Lower lobe of right lung (tissue), 2 donors: ENCODE data around the gene LARP1. TPM values are rescaled to one million over a fixed set of nuclear protein-coding genes. Genes with fewer than 3 reads are reported as not detected.
A peak's percentile ranks its signal among the peaks of the same experiment; 100 is the strongest.

ENCODE experiments used
- ATAC-seq, 2 donors: fragments of 200-7000 bp; cut with Tn5 transposase; one replicate each; pipeline ENCODE4 v1.9.1; 2020 to 2022; ENCODE audit warnings: mild to moderate bottlenecking in 2 of 2, moderate library complexity in 2 of 2
- DNase-seq: peaks from one replicate; pipeline ENCODE4 v3.0.0-alpha.2; 2020
- H3K27ac ChIP-seq: fragments of 200-600 bp; one replicate; pipeline ENCODE4 v1.8.0; 2022
- H3K27me3 ChIP-seq: fragments of 200-600 bp; one replicate; pipeline ENCODE4 v1.8.0; 2022; ENCODE audit warnings: low read depth
- H3K36me3 ChIP-seq: fragments of 200-600 bp; one replicate; pipeline ENCODE4 v1.8.0; 2022; ENCODE audit warnings: mild to moderate bottlenecking
- H3K4me1 ChIP-seq: fragments of 200-600 bp; one replicate; pipeline ENCODE4 v1.8.0; 2022
- H3K4me3 ChIP-seq: fragments of 200-600 bp; one replicate; pipeline ENCODE4 v1.8.0; 2022; ENCODE audit warnings: mild to moderate bottlenecking
- H3K9me3 ChIP-seq: fragments of 200-600 bp; one replicate; pipeline ENCODE4 v1.8.0; 2022
- CTCF ChIP-seq: fragments of 200-600 bp; IDR thresholded peaks from one replicate; pipeline ENCODE4 v1.8.0; 2022; ENCODE audit warnings: antibody characterized with exemption, mild to moderate bottlenecking
- intact Hi-C: fragments of 100-400 bp; cut with DNase I; formaldehyde crosslinking; loops from one replicate; pipeline ENCODE4 v1.11.0; 2022
- total RNA-seq: library from RNA; stranded (reverse); fragmentation: NEBNext Ultra II Directional; extraction: Animal tissue kit (Norgen Biotek cat#: 25700); gene quantifications from one replicate; pipeline ENCODE4 v1.2.1, GENCODE V29; 2021
- donor health status: DM: no; HTN: yes; CAD: no; lungs with severe emphysema.

LARP1 gene
- total RNA-seq, 1 donor from 2014 or later, result 143 TPM

- no peak for TF ChIP-seq CTCF
- peaks cover 23% of the 10 kb centered on the region for H3K4me1 ChIP-seq
- intact Hi-C loops, result no loop called here
- H3K9me3 ChIP-seq, result no peaks in the 10 kb centered on the region
- no peak overlapping the region for H3K4me3 ChIP-seq
- no peak for ATAC-seq
- H3K36me3 ChIP-seq, result peaks cover 61% of the 10 kb centered on the region
- H3K27me3 ChIP-seq, result no peaks in the 10 kb centered on the region
- no peak for DNase-seq
- H3K27ac ChIP-seq, result no peak overlapping the region
Observed at GRCh38 chr5:154791535-154791934, 36.4 kb downstream of the LARP1 start.

GRCh38 chr5:154793599-154794524 lies 38.7 kb downstream of the LARP1 start:
- no peak for DNase-seq
- H3K4me1 ChIP-seq, result peaks cover under 1% of the 10 kb centered on the region
- no peaks in the 10 kb centered on the region for H3K27me3 ChIP-seq
- H3K4me3 ChIP-seq, result no peak overlapping the region
- H3K27ac ChIP-seq, result peak overlapping the region; percentile 12
- intact Hi-C loops, result no loop called here
- TF ChIP-seq CTCF, result no peak
- H3K36me3 ChIP-seq, result peaks cover 83% of the 10 kb centered on the region
- no peaks in the 10 kb centered on the region for H3K9me3 ChIP-seq
- peak; percentile 18 to 39 for ATAC-seq

- DNase-seq (no peak), ATAC-seq (no peak)
- no peak for TF ChIP-seq CTCF
- Histone ChIP-seq H3K4me3 (no peak overlapping the region), H3K4me1 (no peaks in the 10 kb centered on the region), H3K27me3 (no peaks in the 10 kb centered on the region), H3K36me3 (peaks cover 91% of the 10 kb centered on the region), H3K27ac (peak overlapping the region; percentile 12), H3K9me3 (no peaks in the 10 kb centered on the region)
- intact Hi-C loops, result no loop called here
Observed at GRCh38 chr5:154794525-154795234, 39.5 kb downstream of the LARP1 start.

GRCh38 chr5:154795235-154795596 lies 40.0 kb downstream of the LARP1 start:
- Histone ChIP-seq H3K36me3 (peaks cover 93% of the 10 kb centered on the region), H3K4me3 (no peak overlapping the region), H3K27me3 (no peaks in the 10 kb centered on the region), H3K27ac (peak overlapping the region; percentile 12), H3K9me3 (no peaks in the 10 kb centered on the region), H3K4me1 (no peaks in the 10 kb centered on the region)
- no peak for TF ChIP-seq CTCF
- ATAC-seq (no peak), DNase-seq (no peak)
- intact Hi-C loops, result no loop called here

- intact Hi-C loops, result no loop called here
- H3K4me1 ChIP-seq, result no peaks in the 10 kb centered on the region
- ATAC-seq (no peak), DNase-seq (no peak)
- no peaks in the 10 kb centered on the region for H3K27me3 ChIP-seq
- no peak overlapping the region for H3K4me3 ChIP-seq
- TF ChIP-seq CTCF, result no peak
- H3K27ac ChIP-seq, result no peak overlapping the region
- H3K9me3 ChIP-seq, result no peaks in the 10 kb centered on the region
- peaks cover 93% of the 10 kb centered on the region for H3K36me3 ChIP-seq
Observed at GRCh38 chr5:154797762-154798161, 42.6 kb downstream of the LARP1 start.
